ENCODE results near the gene FOXB1. TPM values are rescaled to one million over a fixed set of nuclear protein-coding genes. Genes with fewer than 3 reads are reported as not detected.

Gene FOXB1
- total RNA-seq, 1 donor from 2014 or later: not detected

DNA sequence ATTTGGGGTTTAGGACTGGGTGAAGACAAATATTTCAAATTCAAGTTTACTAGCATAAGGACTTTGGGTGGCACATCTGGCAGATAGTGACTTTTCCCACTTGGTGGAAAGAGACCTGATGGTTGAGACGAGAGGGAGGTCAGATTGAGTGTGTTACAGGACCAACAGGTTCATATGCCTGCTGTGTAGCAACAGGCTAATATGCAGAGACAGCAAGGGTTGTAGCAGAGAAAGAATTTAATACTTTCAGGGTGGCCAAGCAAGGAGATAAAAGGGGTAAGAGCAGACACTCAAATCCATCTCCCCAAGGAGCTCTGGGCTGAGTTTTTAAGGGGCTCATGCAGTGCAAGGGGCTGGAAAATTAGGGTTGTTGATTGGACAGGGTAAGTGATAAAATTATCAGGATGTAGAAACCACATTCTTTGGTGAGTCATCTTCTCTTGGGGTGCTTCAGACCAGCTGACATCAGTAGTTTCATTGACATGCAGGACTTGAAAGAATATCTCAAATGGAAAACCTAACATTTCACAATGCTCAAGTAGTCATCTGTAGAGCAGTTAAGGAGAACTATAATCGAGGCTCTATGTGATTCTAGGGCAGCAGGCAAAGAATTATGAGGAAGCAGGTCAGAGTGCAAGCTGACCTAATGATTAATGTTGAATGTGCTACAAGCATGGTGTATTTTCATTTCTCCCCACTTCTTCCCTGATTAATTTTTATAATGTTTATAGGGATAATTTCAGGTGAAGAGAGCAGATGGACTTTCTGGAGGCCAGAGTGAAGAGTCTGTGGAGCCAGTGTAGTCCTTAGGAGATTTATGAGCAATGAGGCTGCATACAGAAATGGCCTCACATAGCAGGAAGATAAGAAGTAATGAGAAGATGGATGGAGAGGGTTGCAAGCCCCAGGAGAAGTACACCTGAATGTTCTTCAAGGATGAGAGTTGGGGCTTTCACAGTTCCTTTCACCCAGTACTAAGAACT is 13.7 kb downstream of the FOXB1 start:
- no peak for DNase-seq (ENCODE audit: low read depth in 2 of 2)

DNA sequence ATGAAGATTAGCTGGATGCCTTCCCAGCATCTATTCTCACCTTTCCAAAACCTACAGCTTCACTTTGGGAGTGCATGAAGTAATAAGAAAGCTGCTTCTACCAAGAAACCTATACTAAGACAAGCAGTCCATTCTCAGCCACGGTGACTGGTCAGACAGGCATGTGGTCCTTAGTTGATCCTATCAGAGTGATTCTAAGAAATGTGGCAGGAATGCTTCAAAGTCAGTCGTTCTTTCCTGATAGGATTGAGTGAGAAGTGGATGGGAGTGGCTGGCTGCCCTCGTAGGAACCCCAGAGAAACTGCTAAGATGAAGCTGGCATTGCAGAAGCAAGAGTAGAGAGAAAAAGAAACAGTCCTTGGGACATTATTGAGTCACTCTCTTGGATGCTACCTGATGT is 16.6 kb downstream of the FOXB1 start:
- DNase-seq (ENCODE audit: low read depth in 2 of 2): no peak

DNA sequence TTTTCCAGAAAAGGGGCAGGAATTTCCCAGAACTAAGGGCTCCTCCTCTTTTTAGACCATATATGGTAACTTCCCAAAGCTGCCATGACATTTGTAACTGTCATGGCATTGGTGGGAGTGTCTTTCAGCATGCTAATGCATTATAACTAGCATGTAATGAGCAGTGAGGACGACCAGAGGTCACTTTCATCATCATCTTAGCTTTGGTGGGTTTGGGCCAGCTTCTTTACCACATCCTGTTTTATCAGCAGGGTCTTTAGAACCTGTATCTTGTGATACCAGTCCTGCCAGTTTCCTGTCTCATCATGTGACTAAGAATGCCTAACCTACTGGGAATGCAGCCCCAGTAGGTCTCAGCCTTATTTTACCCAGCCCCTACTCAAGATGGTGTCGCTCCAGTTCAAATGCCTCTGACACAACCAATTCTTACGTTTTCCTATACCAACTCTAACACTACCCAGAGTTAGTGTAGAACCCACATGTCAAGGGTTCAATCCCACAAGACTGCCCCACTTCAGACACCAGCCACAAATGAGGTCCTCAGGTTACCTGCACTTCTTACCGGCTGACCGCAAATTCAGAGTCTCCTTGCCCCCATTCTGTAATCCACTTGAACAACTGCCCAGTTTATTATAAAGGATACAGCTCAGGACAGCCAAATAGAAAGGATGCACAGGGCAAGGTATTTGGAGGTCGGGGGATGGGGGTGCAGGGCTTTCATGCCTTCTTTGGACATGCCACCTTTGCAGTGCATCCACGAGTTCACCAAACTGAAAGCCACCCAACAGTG is 17.7 kb downstream of the FOXB1 start:
- no peak for DNase-seq (ENCODE audit: low read depth in 2 of 2)

DNA sequence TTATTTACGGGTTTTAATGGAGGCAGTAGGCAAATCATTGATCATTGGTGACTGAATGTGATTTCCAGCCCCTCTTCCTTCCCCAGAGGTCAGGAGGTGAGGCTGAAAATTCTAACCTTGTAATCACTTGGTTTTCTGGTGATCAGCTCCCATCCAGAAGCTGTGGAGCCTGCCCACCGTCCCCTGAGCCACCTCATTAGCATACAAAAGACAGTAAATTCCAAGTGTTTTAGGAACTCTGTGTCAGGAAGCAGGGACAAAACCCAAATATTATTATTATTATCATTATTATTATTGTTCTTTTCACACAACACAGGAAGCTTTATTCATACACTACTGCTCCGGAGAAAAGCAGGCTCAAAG is 18.2 kb downstream of the FOXB1 start:
- DNase-seq (ENCODE audit: low read depth in 2 of 2): no peak

DNA sequence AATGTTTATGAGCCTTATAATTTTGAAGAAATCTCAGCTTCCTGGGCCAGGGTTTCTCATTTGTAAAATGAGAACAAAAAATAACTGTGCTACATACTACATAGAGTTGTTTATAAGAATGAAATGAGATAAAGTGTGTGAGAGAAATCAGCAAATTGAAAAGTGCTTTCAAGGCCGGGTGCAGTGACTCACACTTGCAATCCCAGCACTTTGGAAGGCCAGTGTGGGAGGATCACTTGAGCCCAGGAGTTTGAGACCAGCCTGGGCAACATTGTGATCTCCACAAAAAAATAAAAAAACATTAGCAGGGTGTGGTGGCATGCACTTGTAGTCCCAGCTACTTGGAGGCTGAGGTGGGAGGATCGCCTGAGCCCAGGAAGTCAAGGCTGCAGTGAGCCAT is 22.4 kb downstream of the FOXB1 start:
- DNase-seq (ENCODE audit: low read depth in 2 of 2): no peak

DNA sequence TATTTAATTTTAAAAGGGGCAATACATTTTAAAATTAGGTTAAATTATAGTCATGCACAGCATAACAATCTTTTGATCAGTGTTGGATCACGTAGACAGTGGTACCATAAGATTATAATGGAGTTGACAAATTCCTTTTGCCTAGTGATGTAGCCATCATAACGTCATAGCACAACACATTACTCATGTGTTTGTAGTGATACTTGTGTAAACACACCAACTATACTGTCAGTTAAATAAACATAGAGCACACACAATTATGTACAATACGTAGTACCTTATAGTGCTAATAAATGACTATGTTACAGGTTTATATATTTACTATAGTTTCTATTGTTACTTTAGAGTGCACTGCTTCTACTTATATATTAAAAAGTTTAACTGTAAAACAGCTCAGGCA is 31.2 kb downstream of the FOXB1 start:
- no peak for DNase-seq (ENCODE audit: low read depth in 2 of 2)

DNA sequence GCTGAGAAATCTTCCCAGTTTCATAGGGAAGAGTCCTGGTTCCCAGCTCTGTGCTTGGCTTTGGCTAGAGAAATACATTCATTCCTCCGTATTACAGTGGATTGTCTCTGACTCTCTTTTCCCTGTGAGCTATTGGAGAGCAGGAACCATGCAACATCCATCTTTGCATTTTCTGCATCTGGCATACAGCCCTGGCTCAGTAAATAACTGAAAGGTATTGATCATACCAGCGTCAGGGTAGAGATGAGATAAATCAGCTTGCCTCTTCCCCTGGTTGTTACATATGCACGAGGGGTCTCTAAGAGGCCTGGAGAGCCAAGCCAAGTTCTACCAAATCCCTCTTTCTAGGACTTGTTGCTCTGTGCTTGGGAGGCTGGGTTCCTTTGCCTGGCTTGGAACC is 35.2 kb downstream of the FOXB1 start:
- DNase-seq (ENCODE audit: low read depth in 2 of 2): no peak

DNA sequence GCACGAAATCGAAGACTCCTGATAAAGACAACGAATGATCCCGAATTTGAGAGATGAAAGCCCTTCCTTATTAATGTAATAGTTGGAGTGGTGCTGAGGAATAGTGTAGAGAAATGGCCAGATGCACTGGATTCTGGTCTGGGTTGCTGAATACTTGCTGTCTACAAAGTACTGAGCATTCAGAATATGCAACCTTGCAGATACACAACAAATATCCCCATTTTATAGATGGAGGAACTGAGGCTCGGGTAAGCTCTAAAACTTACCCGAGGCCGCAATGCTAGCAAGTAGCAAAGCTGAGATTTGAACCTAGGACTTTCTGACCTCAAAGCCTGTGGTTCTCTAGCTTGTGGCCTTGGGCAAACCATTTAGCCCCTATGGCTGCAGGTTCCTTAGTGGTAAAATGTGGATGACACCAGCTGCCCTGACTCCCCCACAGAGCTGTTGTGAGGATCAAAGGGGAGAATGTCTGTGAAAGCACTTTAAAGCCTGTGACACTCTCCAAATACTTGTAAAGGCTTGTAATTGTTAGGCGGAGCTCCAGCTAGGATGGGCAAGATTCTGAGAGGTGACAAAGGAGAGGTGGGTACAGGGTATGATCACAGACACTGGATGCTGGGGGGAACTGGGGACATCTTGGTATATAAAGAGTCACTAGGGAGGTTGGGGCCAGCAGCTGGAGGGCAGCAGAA is 39.8 kb downstream of the FOXB1 start:
- no peak for DNase-seq (ENCODE audit: low read depth in 2 of 2)

DNA sequence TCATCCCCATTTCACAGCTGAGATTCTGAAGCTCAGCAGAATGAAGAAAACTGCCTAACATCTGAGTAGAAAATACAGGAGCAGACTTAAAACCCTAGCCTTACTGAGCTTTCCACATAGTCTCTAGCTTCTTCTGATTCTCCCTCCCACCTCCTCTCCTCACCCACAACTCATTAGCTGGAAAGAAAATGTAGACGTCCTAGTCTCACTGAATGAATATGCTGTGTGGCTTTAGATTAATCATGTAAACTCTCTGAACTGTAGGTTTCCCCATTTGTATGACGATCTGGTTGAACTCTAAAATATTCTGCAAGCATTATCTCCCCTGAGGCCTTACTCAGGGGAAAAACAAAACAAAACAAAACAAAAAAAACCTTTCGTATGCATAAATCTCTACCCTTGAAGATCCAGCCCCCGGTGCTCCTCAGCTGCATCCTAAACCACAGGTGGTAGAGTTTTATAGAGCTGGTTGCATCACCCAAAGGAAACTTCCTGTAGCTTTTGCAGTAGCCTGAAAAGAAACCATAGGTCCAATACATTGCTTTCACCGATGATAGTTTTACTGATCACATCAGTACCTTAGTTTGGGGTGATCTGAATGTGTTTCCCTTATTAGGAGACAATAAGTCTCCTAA is 40.6 kb downstream of the FOXB1 start:
- DNase-seq (ENCODE audit: low read depth in 2 of 2): no peak

DNA sequence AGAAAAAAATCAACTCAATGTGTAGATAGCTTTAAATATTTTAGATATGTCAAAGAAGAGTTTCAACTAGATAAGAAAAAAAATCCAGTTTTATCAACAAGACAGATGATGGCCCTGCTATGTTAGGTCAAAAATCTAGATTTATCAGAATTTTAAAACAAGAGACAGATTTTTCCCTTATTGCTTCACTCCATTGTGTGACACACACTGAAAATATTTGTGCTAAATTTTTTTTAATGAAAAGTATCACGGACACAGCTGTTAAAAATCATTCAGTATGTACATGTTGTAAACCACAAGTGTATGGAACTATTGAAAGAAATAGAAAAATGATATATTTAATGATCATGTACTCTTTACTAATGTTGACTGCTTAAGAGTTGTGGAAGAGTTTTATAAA is 43.6 kb downstream of the FOXB1 start:
- DNase-seq (ENCODE audit: low read depth in 2 of 2): no peak

DNA sequence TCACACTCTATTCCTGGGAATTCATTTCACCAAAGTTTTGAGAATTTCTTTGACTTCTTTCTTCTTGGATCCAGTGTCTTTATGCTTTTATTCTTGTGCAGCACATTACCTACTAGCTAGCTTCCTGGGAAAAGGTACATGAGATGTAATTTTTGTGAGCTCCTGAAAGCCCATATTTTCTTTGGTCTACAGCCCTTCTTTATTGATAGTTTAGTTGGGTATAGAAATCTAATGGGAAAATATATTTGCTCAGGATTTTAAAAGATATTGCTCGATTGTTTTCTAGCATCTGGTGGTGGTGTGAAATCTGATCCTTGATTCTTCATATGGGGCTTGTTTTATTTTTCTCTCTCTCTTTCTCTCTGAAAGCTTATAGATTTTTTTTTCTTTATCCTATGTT is 45.8 kb downstream of the FOXB1 start:
- no peak for DNase-seq (ENCODE audit: low read depth in 2 of 2)

DNA sequence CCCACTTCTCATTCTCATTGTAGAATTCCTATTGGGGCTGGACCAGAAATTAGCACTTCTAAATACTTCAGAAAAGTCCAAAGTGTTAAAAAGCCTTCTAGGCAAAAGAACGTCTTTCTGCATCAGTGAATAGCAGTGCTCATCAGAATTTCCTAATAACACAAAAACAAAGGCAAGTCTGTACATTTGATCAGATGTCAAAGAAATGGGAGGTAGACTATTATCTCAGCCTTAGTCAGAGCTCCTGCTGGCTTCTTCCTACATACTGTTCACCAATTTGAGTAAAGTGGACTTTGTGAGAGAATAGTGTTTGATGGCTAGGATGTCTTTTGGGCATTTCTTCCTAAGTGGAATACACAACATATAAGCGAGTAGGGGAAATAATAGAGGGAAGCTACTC is 48.7 kb downstream of the FOXB1 start:
- DNase-seq (ENCODE audit: low read depth in 2 of 2): no peak

DNA sequence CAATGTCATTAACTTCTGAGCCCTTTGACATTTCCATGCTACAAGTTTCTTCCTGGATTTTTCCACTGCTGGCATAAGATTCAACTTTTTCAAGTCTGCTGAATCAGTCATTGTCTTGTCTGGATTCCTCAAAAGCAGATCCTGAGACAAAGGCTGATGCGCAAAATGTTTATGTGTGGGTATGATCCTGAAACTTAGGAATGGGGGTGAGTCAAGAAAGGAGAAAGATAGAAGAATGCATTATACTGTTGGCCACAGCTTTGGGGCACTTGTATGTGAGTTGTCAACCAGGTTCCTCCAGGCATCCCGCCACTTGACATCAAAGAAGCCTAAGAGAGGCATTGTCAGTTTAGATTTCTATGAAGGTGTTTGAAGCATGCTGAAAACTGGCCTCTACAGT is 50.4 kb downstream of the FOXB1 start:
- no peak for DNase-seq (ENCODE audit: low read depth in 2 of 2)
